D721Med (cell line): Measurements from ENCODE around the gene MAPT.

ENCODE experiments used
- DNase-seq: peaks from one replicate; pipeline ENCODE4 v3.0.0; 2011; ENCODE audit warnings: low spot score; ENCODE audit not compliant: insufficient read length
- FAIRE-seq: peaks from 2 replicates; lab custom pipeline; 2011; peaks lifted over from hg19 to GRCh38; lab: Jason Lieb, UNC
- TF ChIP-seq, protein P1 (sequence below): IDR thresholded peaks from 2 replicates; pipeline ENCODE4 v1.5.1; 2012; ENCODE audit warnings: mild to moderate bottlenecking, control low read depth; ENCODE audit not compliant: insufficient read depth; ENCODE audit errors: missing control alignments

Gene MAPT

DNA sequence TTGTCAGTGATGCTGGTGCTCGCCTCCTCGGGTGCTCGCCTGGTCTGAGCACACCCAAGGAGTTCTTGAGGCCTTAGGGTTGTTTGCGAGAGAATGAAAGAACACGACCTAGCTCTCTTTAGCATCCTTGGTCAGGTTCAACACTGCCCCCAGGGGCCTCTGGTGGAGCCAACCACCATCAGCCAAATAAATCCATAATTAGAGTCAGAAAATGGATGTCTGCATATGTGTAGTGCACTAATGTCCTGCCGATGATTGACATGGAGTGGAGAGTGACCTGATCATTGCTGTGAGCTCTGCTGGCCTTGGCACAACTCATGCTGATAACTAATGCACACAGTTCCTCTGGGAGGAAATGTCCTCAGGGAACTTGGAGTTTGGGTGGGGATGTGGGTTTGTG lies 96.5 kb downstream of the MAPT start:
- FAIRE-seq (no peak), DNase-seq (no peak)
- TF ChIP-seq, protein P1, sequence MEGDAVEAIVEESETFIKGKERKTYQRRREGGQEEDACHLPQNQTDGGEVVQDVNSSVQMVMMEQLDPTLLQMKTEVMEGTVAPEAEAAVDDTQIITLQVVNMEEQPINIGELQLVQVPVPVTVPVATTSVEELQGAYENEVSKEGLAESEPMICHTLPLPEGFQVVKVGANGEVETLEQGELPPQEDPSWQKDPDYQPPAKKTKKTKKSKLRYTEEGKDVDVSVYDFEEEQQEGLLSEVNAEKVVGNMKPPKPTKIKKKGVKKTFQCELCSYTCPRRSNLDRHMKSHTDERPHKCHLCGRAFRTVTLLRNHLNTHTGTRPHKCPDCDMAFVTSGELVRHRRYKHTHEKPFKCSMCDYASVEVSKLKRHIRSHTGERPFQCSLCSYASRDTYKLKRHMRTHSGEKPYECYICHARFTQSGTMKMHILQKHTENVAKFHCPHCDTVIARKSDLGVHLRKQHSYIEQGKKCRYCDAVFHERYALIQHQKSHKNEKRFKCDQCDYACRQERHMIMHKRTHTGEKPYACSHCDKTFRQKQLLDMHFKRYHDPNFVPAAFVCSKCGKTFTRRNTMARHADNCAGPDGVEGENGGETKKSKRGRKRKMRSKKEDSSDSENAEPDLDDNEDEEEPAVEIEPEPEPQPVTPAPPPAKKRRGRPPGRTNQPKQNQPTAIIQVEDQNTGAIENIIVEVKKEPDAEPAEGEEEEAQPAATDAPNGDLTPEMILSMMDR = no peak

DNA sequence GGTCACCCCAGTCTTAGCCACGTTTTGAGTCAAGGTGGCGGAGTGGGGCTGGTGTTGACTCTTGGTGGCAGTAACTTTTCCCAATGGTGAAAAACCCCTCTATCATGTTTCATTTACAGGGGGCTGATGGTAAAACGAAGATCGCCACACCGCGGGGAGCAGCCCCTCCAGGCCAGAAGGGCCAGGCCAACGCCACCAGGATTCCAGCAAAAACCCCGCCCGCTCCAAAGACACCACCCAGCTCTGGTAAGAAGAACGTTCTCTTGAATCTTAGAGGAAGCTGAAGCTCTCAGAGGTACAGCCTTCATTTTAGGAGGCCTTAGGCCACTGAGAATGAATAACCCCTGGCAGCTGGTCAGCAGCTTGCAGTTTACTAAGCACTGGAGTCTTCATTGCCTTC lies 97.0 kb downstream of the MAPT start:
- DNase-seq (no peak), FAIRE-seq (no peak)
- TF ChIP-seq, protein P1 = no peak

DNA sequence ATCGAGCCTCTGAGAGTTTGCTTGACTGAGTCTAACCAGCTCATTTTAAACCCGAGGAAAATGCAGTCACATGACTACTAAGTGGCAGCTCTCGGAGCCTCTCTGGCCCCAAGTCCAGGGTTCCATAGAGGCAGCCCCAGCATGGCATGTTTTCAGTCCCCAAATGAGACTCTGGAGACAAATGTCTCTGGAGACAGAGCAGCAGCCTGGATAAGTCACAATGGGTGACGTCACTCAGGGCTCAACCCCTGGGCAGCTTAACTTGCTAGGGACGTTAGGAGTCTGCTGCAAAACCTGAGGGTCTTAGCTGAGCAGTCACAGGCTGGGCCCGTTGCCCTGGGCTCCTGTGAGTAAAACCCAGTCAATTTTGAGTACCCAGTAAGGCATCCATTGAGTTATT lies 97.8 kb downstream of the MAPT start:
- no peak for DNase-seq
- TF ChIP-seq, protein P1 = no peak
- FAIRE-seq = no peak

DNA sequence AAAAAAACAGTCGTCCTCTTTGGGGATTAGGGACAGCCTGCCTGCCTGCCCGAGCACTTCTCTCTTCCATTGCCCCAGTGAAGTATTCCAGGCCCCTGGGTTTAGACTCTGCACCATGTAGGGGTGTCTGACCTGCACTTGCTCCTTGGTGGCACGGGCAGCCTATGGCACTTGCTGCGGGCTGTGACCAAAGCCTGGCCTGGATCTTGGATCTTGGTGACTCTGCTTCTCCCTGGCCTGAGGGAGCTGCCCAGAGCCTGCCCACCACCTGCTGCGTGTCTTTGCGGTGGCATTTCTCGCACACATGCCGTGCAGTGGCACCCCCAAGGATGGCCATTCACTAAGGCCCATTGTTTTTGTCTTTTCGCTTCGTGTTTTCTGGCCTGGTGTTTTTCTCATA lies 98.5 kb downstream of the MAPT start:
- TF ChIP-seq, protein P1 = no peak
- DNase-seq = no peak
- FAIRE-seq = no peak

DNA sequence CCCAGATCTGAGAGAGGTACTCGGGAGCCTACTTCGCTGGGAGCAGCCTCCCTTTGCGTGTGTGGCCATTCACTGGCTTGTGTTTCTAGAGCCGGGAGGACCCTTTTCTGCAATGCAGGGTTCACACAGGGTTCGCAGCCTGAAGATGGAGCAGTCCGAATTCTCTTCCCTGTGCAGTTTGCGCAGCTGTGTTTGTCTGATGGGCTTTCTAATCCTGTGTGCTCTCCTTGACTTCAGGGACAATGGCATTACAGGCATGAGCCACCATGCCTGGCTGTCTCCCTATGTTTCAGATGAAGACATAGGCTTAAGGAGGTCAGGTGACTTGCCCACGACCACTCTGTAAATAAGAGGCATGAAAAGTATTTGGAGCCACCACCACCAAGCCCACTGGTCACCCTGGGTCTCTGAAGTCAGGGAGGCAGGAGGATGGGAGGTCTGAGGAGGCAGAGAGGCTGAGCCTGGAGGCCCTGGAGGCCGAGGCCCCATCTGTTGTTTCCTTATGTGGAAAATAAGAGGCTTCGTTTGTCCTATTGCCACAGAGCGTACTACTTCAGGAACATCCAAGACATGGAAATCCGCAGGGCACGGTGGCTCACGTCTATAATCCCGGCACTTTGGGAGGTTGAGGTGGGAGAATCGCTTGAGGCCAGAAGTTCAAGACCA lies 99.7 kb downstream of the MAPT start:
- FAIRE-seq = no peak
- no peak for DNase-seq
- TF ChIP-seq, protein P1 = no peak

DNA sequence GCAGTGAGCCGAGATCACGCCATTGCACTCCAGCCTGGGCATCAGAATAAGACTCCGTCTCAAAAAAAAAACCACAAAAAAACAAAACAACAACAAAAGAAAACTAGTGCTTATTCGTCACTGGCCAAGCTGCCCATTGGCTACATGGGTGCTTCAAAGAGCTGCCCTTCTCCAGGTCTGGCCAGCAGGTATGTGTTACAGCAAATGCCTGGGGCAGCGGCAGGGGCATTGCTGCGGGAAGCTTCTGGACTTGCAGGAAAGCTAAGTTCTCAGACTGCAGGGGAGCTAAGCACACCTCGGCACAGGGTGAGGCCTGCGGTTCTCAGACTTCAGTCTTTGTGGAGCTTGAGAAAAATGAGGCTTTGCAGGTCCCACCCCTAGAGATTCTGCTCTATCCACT lies 100.6 kb downstream of the MAPT start:
- no peak for DNase-seq
- FAIRE-seq = no peak
- TF ChIP-seq, protein P1 = no peak

DNA sequence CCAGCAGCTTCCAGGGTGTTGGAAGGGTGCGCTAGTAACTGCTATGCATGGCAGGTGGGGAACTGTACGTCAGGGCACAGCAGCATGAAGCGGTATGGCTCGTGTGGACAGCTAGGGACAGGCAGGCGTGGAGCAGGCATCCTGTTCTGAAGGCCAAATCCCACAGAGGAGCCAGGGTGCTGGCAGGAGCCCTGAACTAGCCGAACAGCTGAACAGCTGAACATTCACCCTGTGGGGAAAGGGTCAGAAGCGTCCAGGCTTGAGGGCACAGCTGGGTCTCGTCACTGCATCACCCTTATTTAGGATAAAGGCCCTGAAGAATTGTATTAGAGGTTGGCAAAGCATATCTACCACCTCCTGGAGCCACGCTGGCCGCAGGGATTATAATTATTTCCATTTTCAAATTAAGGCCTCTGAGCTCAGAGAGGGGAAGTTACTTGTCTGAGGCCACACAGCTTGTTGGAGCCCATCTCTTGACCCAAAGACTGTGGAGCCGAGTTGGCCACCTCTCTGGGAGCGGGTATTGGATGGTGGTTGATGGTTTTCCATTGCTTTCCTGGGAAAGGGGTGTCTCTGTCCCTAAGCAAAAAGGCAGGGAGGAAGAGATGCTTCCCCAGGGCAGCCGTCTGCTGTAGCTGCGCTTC lies 101.4 kb downstream of the MAPT start:
- TF ChIP-seq, protein P1 = no peak
- no peak for FAIRE-seq
- no peak for DNase-seq
